ENCODE results near the gene MRPL22.

GRCh38 chr5:154956712-154957111, 15.8 kb downstream of the MRPL22 start:
- TF ChIP-seq, protein P1, sequence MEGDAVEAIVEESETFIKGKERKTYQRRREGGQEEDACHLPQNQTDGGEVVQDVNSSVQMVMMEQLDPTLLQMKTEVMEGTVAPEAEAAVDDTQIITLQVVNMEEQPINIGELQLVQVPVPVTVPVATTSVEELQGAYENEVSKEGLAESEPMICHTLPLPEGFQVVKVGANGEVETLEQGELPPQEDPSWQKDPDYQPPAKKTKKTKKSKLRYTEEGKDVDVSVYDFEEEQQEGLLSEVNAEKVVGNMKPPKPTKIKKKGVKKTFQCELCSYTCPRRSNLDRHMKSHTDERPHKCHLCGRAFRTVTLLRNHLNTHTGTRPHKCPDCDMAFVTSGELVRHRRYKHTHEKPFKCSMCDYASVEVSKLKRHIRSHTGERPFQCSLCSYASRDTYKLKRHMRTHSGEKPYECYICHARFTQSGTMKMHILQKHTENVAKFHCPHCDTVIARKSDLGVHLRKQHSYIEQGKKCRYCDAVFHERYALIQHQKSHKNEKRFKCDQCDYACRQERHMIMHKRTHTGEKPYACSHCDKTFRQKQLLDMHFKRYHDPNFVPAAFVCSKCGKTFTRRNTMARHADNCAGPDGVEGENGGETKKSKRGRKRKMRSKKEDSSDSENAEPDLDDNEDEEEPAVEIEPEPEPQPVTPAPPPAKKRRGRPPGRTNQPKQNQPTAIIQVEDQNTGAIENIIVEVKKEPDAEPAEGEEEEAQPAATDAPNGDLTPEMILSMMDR (IDR thresholded peaks at IDR 0.05): no peak
- no peak for TF ChIP-seq POLR2A (IDR thresholded peaks at IDR 0.05)
